H1 (cell line): ENCODE measurements around the gene TMEM41A. TPM values are rescaled to one million over a fixed set of nuclear protein-coding genes. Genes with fewer than 3 reads are reported as not detected.

Source experiments
- CTCF ChIA-PET: fragments of 300-600 bp; sonication (Branson Sonifier 250); formaldehyde crosslinking; loops from one replicate; lab custom pipeline; 2021; ENCODE audit not compliant: partially characterized antibody; lab: Charles Lee
- POLR2A ChIA-PET: fragments of 300-600 bp; sonication (Branson Sonifier 250); formaldehyde crosslinking; loops from one replicate; lab custom pipeline; 2021; ENCODE audit warnings: inconsistent platforms; ENCODE audit not compliant: partially characterized antibody; lab: Charles Lee
- DNase-seq, 2 experiments: peaks; one replicate each; pipeline versions ENCODE4 v3.0.0 to v3.0.0-alpha.2; 2010 to 2022; ENCODE audit warnings: low spot score in 2 of 2, low read depth in 1 of 2, mixed read lengths in 1 of 2
- FAIRE-seq: peaks from 2 replicates; lab custom pipeline; 2011; peaks lifted over from hg19 to GRCh38; lab: Jason Lieb, UNC
- H2AFZ ChIP-seq: 2 replicates; pipeline ENCODE4 v1.8.1; 2012; ENCODE audit warnings: low read length, inconsistent platforms
- H2AK5ac ChIP-seq: 2 replicates; pipeline ENCODE4 v1.6.1; 2013; ENCODE audit warnings: low read depth, low read length
- H2BK120ac ChIP-seq: replicated peaks from 2 replicates; pipeline ENCODE3; 2013; ENCODE audit warnings: low read depth, low read length, inconsistent platforms
- H2BK12ac ChIP-seq: 2 replicates; pipeline ENCODE4 v1.6.1; 2013; ENCODE audit warnings: low read depth, low read length
- H2BK15ac ChIP-seq: 2 replicates; pipeline ENCODE4 v1.6.1; 2013; ENCODE audit warnings: low read length
- H2BK20ac ChIP-seq: 2 replicates; pipeline ENCODE4 v1.6.1; 2013; ENCODE audit warnings: low read length
- H2BK5ac ChIP-seq: 2 replicates; pipeline ENCODE4 v1.6.1; 2013; ENCODE audit warnings: low read depth, low read length
- H3K14ac ChIP-seq: 2 replicates; pipeline ENCODE4 v1.6.1; 2013; ENCODE audit warnings: inconsistent platforms; ENCODE audit not compliant: insufficient read length
- H3K18ac ChIP-seq: 2 replicates; pipeline ENCODE4 v1.6.1; 2013; ENCODE audit warnings: low read length; ENCODE audit errors: extremely low read depth
- H3K23ac ChIP-seq: 2 replicates; pipeline ENCODE4 v1.6.1; 2013; ENCODE audit warnings: inconsistent platforms; ENCODE audit not compliant: insufficient read length
- H3K23me2 ChIP-seq: 2 replicates; pipeline ENCODE4 v1.6.1; 2013; ENCODE audit warnings: low read depth, low read length
- H3K27ac ChIP-seq: 2 replicates; pipeline ENCODE4 v1.6.1; 2011; ENCODE audit warnings: low read depth, low read length, inconsistent platforms
- H3K27me3 ChIP-seq, 4 experiments: replicated peaks in 1 of 4; 1 replicate in 1 of 4; 2 replicates in 3 of 4; pipeline versions ENCODE4 v1.6.1 to v1.8.1; 2011 to 2013; ENCODE audit warnings: low read length in 3 of 4, mild to moderate bottlenecking in 3 of 4, inconsistent platforms in 2 of 4, mixed read lengths in 2 of 4, moderate library complexity in 1 of 4; ENCODE audit not compliant: control insufficient read depth in 3 of 4, insufficient read depth in 3 of 4; ENCODE audit errors: extremely low read depth in 1 of 4
- H3K36me3 ChIP-seq, 4 experiments: 2 replicates each; pipeline versions ENCODE4 v1.6.1 to v1.8.1; 2011 to 2013; ENCODE audit warnings: mild to moderate bottlenecking in 4 of 4, low read length in 3 of 4, moderate library complexity in 2 of 4, control low read depth in 1 of 4, inconsistent platforms in 1 of 4; ENCODE audit not compliant: insufficient read depth in 4 of 4, control insufficient read depth in 2 of 4
- H3K4ac ChIP-seq: replicated peaks from 2 replicates; pipeline ENCODE3; 2013; ENCODE audit warnings: low read length, low read depth, mixed read lengths, inconsistent platforms; ENCODE audit not compliant: insufficient read length
- H3K4me1 ChIP-seq, 4 experiments: replicated peaks in 1 of 4; 1 replicate in 1 of 4; 2 replicates in 3 of 4; pipeline versions ENCODE4 v1.6.1 to v1.8.1; 2011 to 2013; ENCODE audit warnings: low read length in 3 of 4, inconsistent platforms in 2 of 4, mixed read lengths in 1 of 4; ENCODE audit not compliant: insufficient read depth in 4 of 4, control insufficient read depth in 3 of 4
- H3K4me2 ChIP-seq, 2 experiments: 2 replicates each; pipeline versions ENCODE4 v1.6.1 to v1.8.1; 2011 to 2013; ENCODE audit warnings: low read depth in 2 of 2, low read length in 2 of 2, control low read depth in 1 of 2, inconsistent platforms in 1 of 2, mild to moderate bottlenecking in 1 of 2; ENCODE audit not compliant: insufficient read depth in 1 of 2
- H3K4me3 ChIP-seq, 4 experiments: fragments of 200-600, 300-600 bp in 1 of 4; sonication (generic), shearing (Covaris generic), sonication (Bioruptor Twin) in 1 of 4; 2 replicates each; pipeline versions ENCODE4 v1.5.1 to v1.8.1; 2011 to 2016; ENCODE audit warnings: low read length in 4 of 4, low read depth in 3 of 4, control low read depth in 2 of 4, inconsistent platforms in 2 of 4, mild to moderate bottlenecking in 2 of 4, mixed read lengths in 1 of 4, moderate library complexity in 1 of 4; ENCODE audit not compliant: insufficient read depth in 2 of 4; ENCODE audit errors: extremely low read depth in 1 of 4
- H3K56ac ChIP-seq: replicated peaks from 2 replicates; pipeline ENCODE3; 2013; ENCODE audit warnings: low read depth, mild to moderate bottlenecking, mixed read lengths, low read length, inconsistent platforms; ENCODE audit not compliant: insufficient read length
- H3K79me1 ChIP-seq: 2 replicates; pipeline ENCODE4 v1.6.1; 2013; ENCODE audit warnings: low read depth, low read length, control low read depth
- H3K79me2 ChIP-seq, 2 experiments: 2 replicates each; pipeline versions ENCODE4 v1.6.1 to v1.8.1; 2012 to 2013; ENCODE audit warnings: low read length in 2 of 2, mild to moderate bottlenecking in 2 of 2, inconsistent platforms in 1 of 2; ENCODE audit not compliant: insufficient read depth in 2 of 2, control insufficient read depth in 1 of 2
- H3K9ac ChIP-seq, 4 experiments: replicated peaks in 1 of 4; 1 replicate in 1 of 4; 2 replicates in 3 of 4; pipeline versions ENCODE4 v1.6.1 to v1.8.1; 2011 to 2013; ENCODE audit warnings: low read depth in 3 of 4, low read length in 3 of 4, control low read depth in 2 of 4, mild to moderate bottlenecking in 2 of 4, moderate library complexity in 2 of 4, inconsistent platforms in 1 of 4; ENCODE audit errors: extremely low read depth in 1 of 4
- H3K9me3 ChIP-seq, 2 experiments: 2 replicates each; pipeline versions ENCODE4 v1.6.1 to v1.8.1; 2012 to 2013; ENCODE audit warnings: mild to moderate bottlenecking in 2 of 2, moderate library complexity in 2 of 2, control low read depth in 1 of 2, inconsistent platforms in 1 of 2, low read depth in 1 of 2, low read length in 1 of 2, mixed read lengths in 1 of 2; ENCODE audit not compliant: insufficient read depth in 2 of 2
- H4K20me1 ChIP-seq, 2 experiments: replicated peaks in 1 of 2; 2 replicates each; pipeline versions ENCODE3 to v1.8.1; 2011 to 2013; ENCODE audit warnings: inconsistent platforms in 2 of 2, low read length in 2 of 2, mild to moderate bottlenecking in 1 of 2; ENCODE audit not compliant: insufficient read depth in 2 of 2, control insufficient read depth in 1 of 2
- H4K5ac ChIP-seq: 2 replicates; pipeline ENCODE4 v1.6.1; 2013; ENCODE audit warnings: low read length, low read depth, mixed read lengths, inconsistent platforms; ENCODE audit not compliant: insufficient read length
- H4K8ac ChIP-seq: 2 replicates; pipeline ENCODE4 v1.8.0; 2013; ENCODE audit warnings: mild to moderate bottlenecking, moderate library complexity, low read length, inconsistent platforms; ENCODE audit not compliant: insufficient read depth; ENCODE audit errors: extremely low read depth
- H4K91ac ChIP-seq: replicated peaks from 2 replicates; pipeline ENCODE3; 2013; ENCODE audit warnings: low read length, mixed read lengths, inconsistent platforms; ENCODE audit not compliant: insufficient read length
- BACH1 ChIP-seq: IDR thresholded peaks from 2 replicates; pipeline ENCODE4 v1.6.1; 2012; ENCODE audit warnings: low read length, improper control_type of control experiment
- CBX8 ChIP-seq: fragments of 300-800, 300-1000 bp; sonication (generic); IDR thresholded peaks from 2 replicates; pipeline ENCODE4 v1.7.1; 2016; ENCODE audit warnings: low read depth, low read length, borderline replicate concordance
- CTBP2 ChIP-seq: IDR thresholded peaks from 2 replicates; pipeline ENCODE4 v1.7.0; 2011; ENCODE audit warnings: borderline replicate concordance, mild to moderate bottlenecking, moderate library complexity, mixed read lengths, low read length; ENCODE audit not compliant: insufficient read depth, insufficient read length
- CTCF ChIP-seq, 3 experiments: IDR thresholded peaks; 1 replicate in 2 of 3; 2 replicates in 1 of 3; pipeline versions ENCODE4 v1.5.1 to v1.6.1; 2011; ENCODE audit warnings: low read length in 3 of 3, mild to moderate bottlenecking in 3 of 3, inconsistent platforms in 2 of 3, low read depth in 1 of 3, moderate library complexity in 1 of 3; ENCODE audit not compliant: insufficient read depth in 1 of 3; ENCODE audit errors: control extremely low read depth in 1 of 3
- JUN ChIP-seq: IDR thresholded peaks from 2 replicates; pipeline ENCODE4 v1.6.1; 2011; ENCODE audit warnings: low read depth, mild to moderate bottlenecking, improper control_type of control experiment, low read length
- PHF8 ChIP-seq: fragments of 200-600 bp; sonication (generic); conservative IDR thresholded peaks from 2 replicates; pipeline ENCODE4 v1.7.1; 2012; ENCODE audit warnings: low read depth, mild to moderate bottlenecking, inconsistent platforms, low read length, moderate library complexity
- RBBP5 ChIP-seq: IDR thresholded peaks from 2 replicates; pipeline ENCODE4 v1.7.1; 2012; ENCODE audit warnings: low read depth, mild to moderate bottlenecking, inconsistent platforms, low read length, moderate library complexity, borderline replicate concordance
- SUZ12 ChIP-seq: fragments of 200-600 bp; sonication (generic); IDR thresholded peaks from 2 replicates; pipeline ENCODE4 v1.6.1; 2012; ENCODE audit warnings: mild to moderate bottlenecking, inconsistent platforms, low read length, moderate library complexity, mixed read lengths
- TEAD4 ChIP-seq: IDR thresholded peaks from 2 replicates; pipeline ENCODE4 v1.6.1; 2012; ENCODE audit warnings: low read depth, low read length, inconsistent platforms, mixed read lengths
- YY1 ChIP-seq: IDR thresholded peaks from 2 replicates; pipeline ENCODE4 v1.6.1; 2011; ENCODE audit warnings: low read depth, mild to moderate bottlenecking, low read length
- WGBS, 2 experiments: shearing (Covaris generic) in 1 of 2; methylation state at CpG; one replicate each; pipeline versions ENCODE4 v1.1.6 to v1.1.7; 2013 to 2015; ENCODE audit warnings: low lambda C conversion rate in 2 of 2, mixed read lengths in 2 of 2, inconsistent platforms in 1 of 2, low coverage in 1 of 2, missing lambda C conversion rate in 1 of 2; ENCODE audit not compliant: insufficient replicate concordance in 2 of 2, insufficient coverage in 1 of 2, insufficient read length in 1 of 2; ENCODE audit errors: extremely low coverage in 1 of 2, missing lambda C conversion rate in 1 of 2; 5-methylcytosine and 5-hydroxymethylcytosine counted together
- polyA plus RNA-seq, 7 experiments: library from polyadenylated mRNA; depleted of rRNA in 3 of 7; stranded (reverse) in 5 of 7; unstranded in 2 of 7; fragments of >200 nt in 5 of 7; fragments of 200-250 nt in 2 of 7; gene quantifications; 1 replicate in 5 of 7; 2 replicates in 1 of 7; 4 replicates in 1 of 7; pipeline versions ENCODE4 v1.2.1 to v1.2.3, GENCODE V29; 2011 to 2013; ENCODE audit warnings: missing spikeins in 2 of 7, mixed read lengths in 2 of 7
- total RNA-seq: library from RNA; stranded (reverse); fragmentation: NEBNext Ultra II Directional; extraction: Animal tissue kit (Norgen Biotek cat#: 25700); gene quantifications from 2 replicates; pipeline ENCODE4 v1.2.1, GENCODE V29; 2021
- TF ChIP-seq, protein P1 (sequence below): IDR thresholded peaks from 2 replicates; pipeline ENCODE4 v1.6.1; 2011; ENCODE audit warnings: low read depth, mild to moderate bottlenecking, low read length; ENCODE audit not compliant: insufficient read depth

The TMEM41A gene
- total and polyA plus RNA-seq, 2 of the 8 experiments (the other 6 are each of a cell fraction or from before 2014, with no cell fraction given), result 14.1 to 17.5 TPM

DNA sequence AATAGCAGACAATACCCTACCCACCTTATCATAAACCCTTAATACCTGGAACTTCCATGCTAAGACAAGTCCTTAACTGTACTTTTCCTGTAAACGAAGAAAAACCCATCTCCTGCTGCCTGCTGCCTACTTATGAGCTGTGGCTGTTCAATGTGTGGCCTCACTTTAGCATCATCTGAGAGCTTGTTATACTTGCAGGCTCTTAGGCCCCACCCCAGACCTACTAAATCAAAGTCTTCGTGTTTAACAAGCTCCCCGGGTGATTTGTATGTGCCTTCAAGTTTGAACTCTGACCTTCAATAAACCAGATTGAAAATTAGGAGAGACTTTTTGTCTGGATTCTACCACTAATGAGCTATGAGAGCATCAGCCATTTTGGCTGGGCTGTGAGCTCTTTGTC is 29.3 kb downstream of the TMEM41A start:
- no peak overlapping the region for H3K27ac ChIP-seq
- no peak for DNase-seq
- H2BK20ac ChIP-seq, result no peak overlapping the region
- peaks cover 0 to 4% (median 3%) of the 10 kb centered on the region in 4 experiments; a peak in 3 of 7 replicates for H3K4me1 ChIP-seq
- FAIRE-seq, result no peak
- H3K27me3 ChIP-seq, result no peaks in the 10 kb centered on the region
- H4K8ac ChIP-seq, result no peak overlapping the region
- ChIA-PET CTCF (interaction anchor here (1.0 to 2.7 kb wide), 5 partner anchors 9 to 116 kb away, joined by 3 to 18 read pairs (median 4); no protein-coding TSS in a partner anchor), POLR2A (interaction anchor here (1.3 to 1.6 kb wide), 2 partner anchors 15 to 29 kb away, joined by 5 to 6 read pairs; partner anchors contain the start of gene TMEM41A)
- no peak overlapping the region for H3K14ac ChIP-seq
- no peaks in the 10 kb centered on the region for H4K20me1 ChIP-seq
- H3K9ac ChIP-seq, result no peak overlapping the region
- no peak overlapping the region for H2BK120ac ChIP-seq
- no peaks in the 10 kb centered on the region for H3K79me2 ChIP-seq
- no peak overlapping the region for H3K4ac ChIP-seq
- no peaks in the 10 kb centered on the region for H3K23me2 ChIP-seq
- H3K56ac ChIP-seq, result no peak overlapping the region
- no peak overlapping the region for H4K91ac ChIP-seq
- H3K4me3 ChIP-seq, result no peak overlapping the region
- H2AFZ ChIP-seq, result no peak overlapping the region
- WGBS, 2 experiments, result 93% methylated on average over 3 of the region's 3 CpGs; no CpG with 5 or more reads in 1 of the 2 experiments
- no peak overlapping the region for H3K23ac ChIP-seq
- no peak overlapping the region for H3K18ac ChIP-seq
- H3K36me3 ChIP-seq, result no peaks in the 10 kb centered on the region
- H4K5ac ChIP-seq, result no peak overlapping the region
- H2AK5ac ChIP-seq, result no peak overlapping the region
- H2BK15ac ChIP-seq, result no peak overlapping the region
- no peak overlapping the region for H2BK12ac ChIP-seq
- H3K4me2 ChIP-seq, result no peak overlapping the region
- H3K79me1 ChIP-seq, result no peaks in the 10 kb centered on the region
- H3K9me3 ChIP-seq, result no peaks in the 10 kb centered on the region
- no peak overlapping the region for H2BK5ac ChIP-seq
- no peak for TF ChIP-seq JUN
- no peak for TF ChIP-seq PHF8
- TF ChIP-seq YY1, result no peak
- no peak for TF ChIP-seq RBBP5
- no peak for TF ChIP-seq TEAD4
- no peak for TF ChIP-seq BACH1
- no peak for TF ChIP-seq CBX8
- no peak for TF ChIP-seq CTBP2
- no peak for TF ChIP-seq SUZ12
- TF ChIP-seq, protein P1, sequence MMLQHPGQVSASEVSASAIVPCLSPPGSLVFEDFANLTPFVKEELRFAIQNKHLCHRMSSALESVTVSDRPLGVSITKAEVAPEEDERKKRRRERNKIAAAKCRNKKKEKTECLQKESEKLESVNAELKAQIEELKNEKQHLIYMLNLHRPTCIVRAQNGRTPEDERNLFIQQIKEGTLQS, result no peak
- TF ChIP-seq CTCF (IDR thresholded peaks at IDR 0.05; ENCODE audit: control extremely low read depth in 1 of 3, insufficient read depth in 1 of 3, low read depth in 1 of 3, low read length in 3 of 3), result no peak
